ENCODE data around the gene KDF1. TPM values are rescaled to one million over a fixed set of nuclear protein-coding genes. Genes with fewer than 3 reads are reported as not detected.

The KDF1 gene
- total RNA-seq, 1 donor from 2014 or later = 0.21 TPM

DNA sequence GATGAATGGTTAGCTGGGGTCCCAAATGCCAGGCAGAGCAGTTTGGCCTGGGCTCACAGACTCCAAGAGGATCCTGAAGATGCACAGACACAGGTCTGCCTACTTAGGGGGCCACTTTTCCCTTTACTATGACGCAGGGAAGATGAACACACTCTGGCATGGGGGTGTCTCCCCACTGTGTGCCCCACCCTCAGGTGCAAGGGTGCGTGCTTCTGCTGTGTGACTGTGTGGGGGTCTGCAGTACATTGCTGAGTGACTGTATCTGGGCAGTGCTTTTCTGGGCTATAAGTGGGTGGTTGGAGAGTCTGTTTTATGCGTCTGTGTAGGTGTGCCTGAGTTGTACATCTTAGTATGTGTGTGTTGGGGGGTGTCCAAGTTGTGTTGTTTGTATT lies 50.3 kb downstream of the KDF1 start:
- no peaks in the 10 kb centered on the region for H3K36me3 Mint-ChIP-seq (ENCODE audit: low read depth, unreplicated experiment)
- no peak for TF ChIP-seq CTCF (IDR thresholded peaks at IDR 0.05; ENCODE audit: unreplicated experiment)
- no peak for DNase-seq (ENCODE audit: low spot score)
- H3K4me3 Mint-ChIP-seq (ENCODE audit: unreplicated experiment) = no peak overlapping the region
- H3K9me3 Mint-ChIP-seq (ENCODE audit: unreplicated experiment) = no peaks in the 10 kb centered on the region
- peaks cover 6% of the 10 kb centered on the region for H3K27me3 Mint-ChIP-seq (ENCODE audit: unreplicated experiment)
- no peak overlapping the region for H3K27ac Mint-ChIP-seq (ENCODE audit: unreplicated experiment)
- no peaks in the 10 kb centered on the region for H3K4me1 Mint-ChIP-seq (ENCODE audit: unreplicated experiment)

DNA sequence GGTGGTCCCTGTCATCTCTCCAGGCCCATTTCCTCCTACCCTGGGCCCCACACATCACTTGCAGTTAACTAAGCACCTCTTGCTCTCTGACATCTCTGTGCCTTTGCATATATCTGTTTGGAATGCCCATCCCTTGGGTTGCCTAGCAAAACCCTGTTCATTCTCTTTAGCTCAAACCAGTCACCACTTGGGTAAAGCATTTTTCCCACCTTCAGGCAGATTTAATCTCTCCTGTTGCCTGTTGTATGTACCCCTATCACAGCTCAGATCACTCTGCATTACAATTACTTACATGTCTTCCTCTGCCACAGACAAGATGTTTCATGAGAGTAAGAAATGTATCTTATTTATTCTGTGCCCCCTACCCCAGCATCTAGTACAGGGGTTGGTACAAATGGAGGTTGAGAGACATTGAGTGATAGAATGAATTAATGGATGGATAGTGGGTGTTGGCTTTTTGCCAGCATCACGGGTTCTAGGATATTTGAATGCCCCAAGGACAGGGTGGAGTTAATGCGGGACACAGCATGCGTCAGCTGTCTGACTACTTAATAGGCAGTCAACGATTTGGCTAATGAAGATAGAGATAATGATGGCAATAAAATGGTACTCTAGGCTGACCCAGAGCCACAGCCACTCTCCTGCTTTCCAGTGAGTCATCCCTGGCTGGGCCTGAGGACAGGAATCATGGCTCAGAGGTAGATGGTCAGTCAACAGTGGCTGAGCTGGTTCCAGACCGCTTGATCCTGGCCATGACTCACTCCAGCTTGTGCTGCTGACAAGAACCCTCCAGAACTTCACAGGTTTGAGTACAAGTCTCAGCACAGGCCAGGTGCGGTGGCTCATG lies 53.0 kb downstream of the KDF1 start:
- DNase-seq (ENCODE audit: low spot score) = no peak
- Mint-ChIP-seq H3K4me1 (ENCODE audit: unreplicated experiment) (no peaks in the 10 kb centered on the region), H3K27me3 (ENCODE audit: unreplicated experiment) (peaks cover 7% of the 10 kb centered on the region), H3K36me3 (ENCODE audit: low read depth, unreplicated experiment) (no peaks in the 10 kb centered on the region), H3K27ac (ENCODE audit: unreplicated experiment) (no peak overlapping the region), H3K4me3 (ENCODE audit: unreplicated experiment) (no peak overlapping the region), H3K9me3 (ENCODE audit: unreplicated experiment) (no peaks in the 10 kb centered on the region)
- no peak for TF ChIP-seq CTCF (IDR thresholded peaks at IDR 0.05; ENCODE audit: unreplicated experiment)

GRCh38 chr1:26900815-26901511 lies 59.3 kb downstream of the KDF1 start:
- Mint-ChIP-seq H3K9me3 (ENCODE audit: unreplicated experiment) (no peaks in the 10 kb centered on the region), H3K27me3 (ENCODE audit: unreplicated experiment) (peaks cover 5% of the 10 kb centered on the region), H3K4me1 (ENCODE audit: unreplicated experiment) (peaks cover 20% of the 10 kb centered on the region), H3K4me3 (ENCODE audit: unreplicated experiment) (peak overlapping the region; percentile 96), H3K36me3 (ENCODE audit: low read depth, unreplicated experiment) (peaks cover 7% of the 10 kb centered on the region), H3K27ac (ENCODE audit: unreplicated experiment) (peak overlapping the region; percentile 99)
- no peak for DNase-seq (ENCODE audit: low spot score)
- TF ChIP-seq CTCF (IDR thresholded peaks at IDR 0.05; ENCODE audit: unreplicated experiment) = no peak

DNA sequence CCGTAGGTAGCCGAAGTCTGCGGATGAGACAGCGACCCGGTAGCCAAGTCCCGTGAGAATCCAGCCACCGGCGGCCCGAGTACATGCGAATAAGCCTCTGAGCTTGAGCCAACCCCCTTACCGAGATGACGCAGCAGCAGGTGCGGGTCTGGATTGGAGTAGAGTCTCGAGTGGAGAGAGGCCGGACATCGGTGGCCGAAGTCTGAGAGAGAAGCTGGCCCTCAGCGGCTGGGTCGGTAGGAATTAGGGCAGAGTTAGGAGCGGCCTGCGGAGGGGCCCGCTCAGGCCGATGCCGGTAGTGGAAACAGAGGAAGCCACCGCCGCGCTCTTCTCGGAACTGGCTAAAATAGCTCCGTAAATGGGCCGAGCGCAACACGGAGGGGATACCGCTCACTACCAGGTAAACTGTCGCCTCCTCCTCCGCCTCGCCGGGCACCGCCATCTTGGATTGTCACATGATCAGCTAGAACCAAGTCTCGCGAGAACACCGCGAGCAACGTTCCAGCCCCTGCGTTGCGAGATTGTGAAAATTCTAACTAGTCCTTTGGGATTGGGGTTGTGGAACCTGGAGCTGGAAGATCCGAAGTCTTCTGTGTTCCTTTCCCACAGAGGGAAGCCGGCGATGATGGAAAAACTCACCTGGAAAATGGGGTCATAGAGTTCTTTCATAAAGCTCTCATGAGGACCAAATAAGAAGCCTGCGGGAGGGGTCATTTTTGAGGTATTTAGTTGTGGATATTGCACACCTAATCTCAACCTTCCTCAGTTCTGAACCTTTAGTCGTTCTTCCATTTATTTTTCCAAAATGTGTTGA lies 60.1 kb downstream of the KDF1 start, which contains the start of gene GPATCH3:
Gene GPATCH3, minus strand, starts transcription at position 467 of the 814 bp plus-strand sequence. Its CDS starts 25 bp downstream, at position 442.
- no peak for TF ChIP-seq CTCF (IDR thresholded peaks at IDR 0.05; ENCODE audit: unreplicated experiment)

More for the DNA sequence above, 60.1 kb downstream of the KDF1 start, which contains the start of gene GPATCH3:
- Mint-ChIP-seq H3K27me3 (ENCODE audit: unreplicated experiment) (peaks cover 5% of the 10 kb centered on the region), H3K4me3 (ENCODE audit: unreplicated experiment) (peak within 1 kb of the TSS; percentile 96), H3K27ac (ENCODE audit: unreplicated experiment) (peak within 1 kb of the TSS; percentile 99), H3K36me3 (ENCODE audit: low read depth, unreplicated experiment) (peaks cover 7% of the 10 kb centered on the region), H3K9me3 (ENCODE audit: unreplicated experiment) (no peaks in the 10 kb centered on the region), H3K4me1 (ENCODE audit: unreplicated experiment) (peaks cover 20% of the 10 kb centered on the region)
- peak; percentile 87 for DNase-seq (ENCODE audit: low spot score)

Other genes starting within 250 kb of the KDF1 start
- 7.6 TPM for gene PIGV, start 172.5 kb downstream of the KDF1 start, total RNA-seq (ENCODE audit: unreplicated experiment)
- 32.4 TPM for gene ZDHHC18, start 133.8 kb downstream of the KDF1 start, total RNA-seq (ENCODE audit: unreplicated experiment)
- 0.54 TPM for gene SFN, start 97.3 kb downstream of the KDF1 start, total RNA-seq (ENCODE audit: unreplicated experiment)
- gene GPN2, start 70.2 kb downstream of the KDF1 start, total RNA-seq (ENCODE audit: unreplicated experiment) = 31.4 TPM
- gene GPATCH3, start 60.0 kb downstream of the KDF1 start, total RNA-seq (ENCODE audit: unreplicated experiment) = 23.4 TPM
- gene NR0B2, start 46.5 kb downstream of the KDF1 start, total RNA-seq (ENCODE audit: unreplicated experiment) = not detected
- 60.8 TPM for gene NUDC, start 38.7 kb downstream of the KDF1 start, total RNA-seq (ENCODE audit: unreplicated experiment)
- 4.2 TPM for gene TRNP1, start 33.2 kb upstream of the KDF1 start, total RNA-seq (ENCODE audit: unreplicated experiment)
- gene TENT5B, start 52.4 kb upstream of the KDF1 start, total RNA-seq (ENCODE audit: unreplicated experiment) = 14.1 TPM
- 96.2 TPM for gene SLC9A1, start 194.7 kb upstream of the KDF1 start, total RNA-seq (ENCODE audit: unreplicated experiment)

All from endothelial cell (in vitro differentiated cells).